NCI-H345 treated with DMSO at 0.1 percent for 48 hours (cell line): ENCODE measurements around the gene TRIM13.
"Not testable (repeated sequence)": the region's sequence is repeated elsewhere in the genome, so short reads cannot be mapped to it uniquely, and the experiment has no call there.

Source experiments
- DNase-seq: peaks from one replicate; lab custom pipeline; 2025; ENCODE audit not compliant: unreplicated experiment; lab: John Stamatoyannopoulos, UW

Gene TRIM13

DNA sequence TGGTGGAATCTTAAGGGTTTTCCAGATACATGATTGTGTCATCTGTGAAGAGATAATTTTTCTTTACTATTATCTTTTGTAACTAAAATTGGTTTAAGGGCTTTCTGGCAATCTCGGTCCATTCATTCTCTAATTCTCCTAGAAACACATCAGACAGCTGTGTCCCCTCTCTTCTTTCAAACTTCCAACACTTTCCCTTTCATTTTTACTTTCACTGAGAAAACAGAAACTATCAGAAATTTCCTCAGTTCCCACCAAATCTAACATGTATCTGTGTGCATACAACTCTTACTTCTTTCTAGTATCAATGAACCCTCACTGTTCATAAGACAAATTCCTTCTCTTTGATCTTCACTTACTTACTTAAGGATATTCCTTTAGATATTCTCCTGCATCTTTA is 58.6 kb downstream of the TRIM13 start:
- DNase-seq: no peak

DNA sequence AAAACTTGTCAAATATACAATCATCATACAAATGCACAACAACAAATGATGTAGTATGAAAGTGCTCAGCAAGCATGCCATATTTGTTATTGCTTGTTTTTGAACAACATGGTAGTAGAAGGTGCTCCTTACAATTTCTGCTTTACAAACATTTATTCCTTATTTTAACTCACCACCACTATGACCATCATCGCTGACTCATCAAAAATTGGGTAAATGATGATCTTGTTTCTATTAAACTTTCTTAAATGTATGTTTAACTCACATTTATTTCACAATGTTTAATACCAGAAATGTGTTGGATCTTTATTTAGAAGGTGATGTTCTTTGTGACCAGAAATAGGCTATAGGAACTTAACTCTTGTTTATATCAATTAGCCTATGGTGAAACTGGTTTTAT is 63.9 kb downstream of the TRIM13 start:
- DNase-seq: no peak

DNA sequence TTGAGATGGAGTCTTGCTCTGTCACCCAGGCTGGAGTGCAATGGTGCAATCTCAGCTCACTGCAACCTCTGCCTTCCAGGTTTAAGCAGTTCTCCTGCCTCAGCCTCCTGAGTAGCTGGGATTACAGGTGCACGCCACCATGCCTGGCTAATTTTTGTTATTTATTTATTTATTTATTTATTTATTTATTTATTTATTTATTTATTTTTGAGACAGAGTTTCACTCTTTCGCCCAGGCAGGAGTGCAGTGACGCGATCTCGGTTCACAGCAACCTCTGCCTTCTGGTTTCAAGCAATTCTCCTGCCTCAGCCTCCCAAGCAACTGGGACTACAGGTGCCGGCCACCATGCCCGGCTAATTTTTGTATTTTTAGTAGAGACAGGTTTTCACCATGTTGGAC is 65.5 kb downstream of the TRIM13 start:
- not testable (repeated sequence) for DNase-seq

DNA sequence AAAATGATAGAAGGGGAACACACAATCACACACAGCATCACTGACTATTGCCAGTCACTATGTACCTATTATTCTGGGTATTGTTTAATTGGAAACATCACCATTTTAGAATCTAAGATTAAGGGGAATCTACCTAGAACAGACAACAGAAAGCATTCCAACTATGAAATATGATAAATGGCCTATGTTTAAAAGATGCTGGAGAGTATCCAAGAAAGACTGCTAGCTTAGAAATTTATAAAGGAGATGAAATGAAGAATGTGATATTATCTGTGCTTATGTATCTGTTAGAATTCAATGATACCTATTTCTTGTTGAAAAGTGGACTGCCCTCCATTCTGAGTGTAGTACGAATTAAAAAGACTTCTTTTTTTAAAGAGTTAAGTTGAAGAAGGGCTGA is 68.9 kb downstream of the TRIM13 start:
- no peak for DNase-seq
